OCI-LY3 (cell line): ENCODE measurements around the gene TRABD.

ENCODE experiments used
- H2AFZ ChIP-seq: fragments of 200-600, 300-600 bp; shearing (Covaris generic); 2 replicates; pipeline ENCODE4 v1.6.0; 2014; ENCODE audit warnings: antibody characterized with exemption, low read depth, low read length
- H3K27ac ChIP-seq: fragments of 200-600, 300-600 bp; sonication (generic); 2 replicates; pipeline ENCODE4 v1.5.1; 2014; ENCODE audit warnings: mild to moderate bottlenecking, low read length, moderate library complexity, mixed read lengths
- H3K27me3 ChIP-seq: fragments of 200-600, 300-600 bp; sonication (generic); 2 replicates; pipeline ENCODE4 v1.6.1; 2014; ENCODE audit warnings: low read depth, low read length, mixed read lengths
- H3K36me3 ChIP-seq: fragments of 200-600, 300-600 bp; sonication (generic); replicated peaks from 2 replicates; pipeline ENCODE3; 2014; ENCODE audit warnings: low read depth, low read length, mixed read lengths
- H3K4me1 ChIP-seq: fragments of 300-600, 200-600 bp; sonication (generic); 2 replicates; pipeline ENCODE4 v1.6.1; 2014; ENCODE audit warnings: low read length, mixed read lengths
- H3K4me2 ChIP-seq: fragments of 200-600, 300-600 bp; sonication (generic); 2 replicates; pipeline ENCODE4 v1.6.1; 2014; ENCODE audit warnings: low read length, mixed read lengths
- H3K4me3 ChIP-seq: fragments of 300-600, 200-600 bp; sonication (generic); 2 replicates; pipeline ENCODE4 v1.5.1; 2014; ENCODE audit warnings: antibody characterized with exemption, mild to moderate bottlenecking, low read length, moderate library complexity
- H3K79me2 ChIP-seq: fragments of 300-600, 200-600 bp; shearing (Covaris generic); 2 replicates; pipeline ENCODE4 v1.6.1; 2014; ENCODE audit warnings: mild to moderate bottlenecking, low read length, mixed read lengths
- H3K9ac ChIP-seq: fragments of 300-600, 200-600 bp; shearing (Covaris generic); 2 replicates; pipeline ENCODE4 v1.6.0; 2014; ENCODE audit warnings: mild to moderate bottlenecking, low read length, moderate library complexity
- H3K9me3 ChIP-seq: fragments of 200-600, 300-600 bp; shearing (Covaris generic); 2 replicates; pipeline ENCODE4 v1.6.1; 2014; ENCODE audit warnings: low read length, mixed read lengths; ENCODE audit not compliant: insufficient read depth
- H4K20me1 ChIP-seq: fragments of 200-600, 300-600 bp; sonication (generic); 2 replicates; pipeline ENCODE4 v1.6.1; 2016; ENCODE audit warnings: low read length, mixed read lengths; ENCODE audit not compliant: insufficient read depth
- EZH2phosphoT487 ChIP-seq: fragments of 200-600 bp; shearing (Covaris generic); IDR thresholded peaks from 2 replicates; pipeline ENCODE4 v1.6.1; 2018; ENCODE audit warnings: antibody characterized with exemption, mixed run types, low read depth
- TF ChIP-seq, protein P1 (sequence below): fragments of 200-600, 300-600 bp; sonication (generic); IDR thresholded peaks from 2 replicates; pipeline ENCODE4 v1.5.1; 2014; ENCODE audit warnings: antibody characterized with exemption, low read length, low read depth

Gene TRABD

DNA sequence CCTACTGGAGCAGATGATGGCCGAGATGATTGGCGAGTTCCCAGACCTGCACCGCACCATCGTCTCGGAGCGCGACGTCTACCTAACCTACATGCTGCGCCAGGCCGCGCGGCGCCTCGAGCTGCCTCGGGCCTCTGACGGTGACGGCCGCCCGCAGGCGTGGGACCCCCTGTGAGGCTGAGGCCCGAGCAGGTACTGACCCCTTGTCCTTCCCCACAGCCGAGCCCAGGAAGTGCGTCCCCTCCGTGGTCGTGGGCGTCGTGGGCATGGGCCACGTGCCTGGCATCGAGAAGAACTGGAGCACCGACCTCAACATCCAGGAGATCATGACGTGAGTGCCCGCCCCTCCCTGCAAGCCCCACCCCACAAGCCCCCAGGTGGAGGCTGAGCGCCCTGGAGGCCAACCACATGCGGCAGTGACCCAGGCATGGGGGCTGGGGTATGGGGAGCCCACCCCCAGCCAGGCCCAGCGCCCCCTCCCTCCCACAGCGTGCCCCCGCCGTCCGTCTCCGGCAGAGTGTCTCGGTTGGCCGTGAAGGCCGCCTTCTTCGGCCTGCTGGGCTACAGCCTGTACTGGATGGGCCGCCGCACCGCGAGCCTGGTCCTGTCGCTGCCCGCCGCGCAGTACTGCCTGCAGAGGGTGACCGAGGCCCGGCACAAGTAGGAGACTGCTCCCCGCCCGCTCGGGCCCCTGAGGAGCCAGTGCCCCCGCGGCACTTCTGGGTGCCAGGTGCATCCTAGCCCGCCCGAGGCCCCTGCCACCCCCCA is 12.3 kb downstream of the TRABD start:
- TF ChIP-seq, protein P1, sequence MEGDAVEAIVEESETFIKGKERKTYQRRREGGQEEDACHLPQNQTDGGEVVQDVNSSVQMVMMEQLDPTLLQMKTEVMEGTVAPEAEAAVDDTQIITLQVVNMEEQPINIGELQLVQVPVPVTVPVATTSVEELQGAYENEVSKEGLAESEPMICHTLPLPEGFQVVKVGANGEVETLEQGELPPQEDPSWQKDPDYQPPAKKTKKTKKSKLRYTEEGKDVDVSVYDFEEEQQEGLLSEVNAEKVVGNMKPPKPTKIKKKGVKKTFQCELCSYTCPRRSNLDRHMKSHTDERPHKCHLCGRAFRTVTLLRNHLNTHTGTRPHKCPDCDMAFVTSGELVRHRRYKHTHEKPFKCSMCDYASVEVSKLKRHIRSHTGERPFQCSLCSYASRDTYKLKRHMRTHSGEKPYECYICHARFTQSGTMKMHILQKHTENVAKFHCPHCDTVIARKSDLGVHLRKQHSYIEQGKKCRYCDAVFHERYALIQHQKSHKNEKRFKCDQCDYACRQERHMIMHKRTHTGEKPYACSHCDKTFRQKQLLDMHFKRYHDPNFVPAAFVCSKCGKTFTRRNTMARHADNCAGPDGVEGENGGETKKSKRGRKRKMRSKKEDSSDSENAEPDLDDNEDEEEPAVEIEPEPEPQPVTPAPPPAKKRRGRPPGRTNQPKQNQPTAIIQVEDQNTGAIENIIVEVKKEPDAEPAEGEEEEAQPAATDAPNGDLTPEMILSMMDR = no peak
- TF ChIP-seq EZH2phosphoT487 = no peak
- peaks cover 10% of the 10 kb centered on the region for H3K36me3 ChIP-seq

DNA sequence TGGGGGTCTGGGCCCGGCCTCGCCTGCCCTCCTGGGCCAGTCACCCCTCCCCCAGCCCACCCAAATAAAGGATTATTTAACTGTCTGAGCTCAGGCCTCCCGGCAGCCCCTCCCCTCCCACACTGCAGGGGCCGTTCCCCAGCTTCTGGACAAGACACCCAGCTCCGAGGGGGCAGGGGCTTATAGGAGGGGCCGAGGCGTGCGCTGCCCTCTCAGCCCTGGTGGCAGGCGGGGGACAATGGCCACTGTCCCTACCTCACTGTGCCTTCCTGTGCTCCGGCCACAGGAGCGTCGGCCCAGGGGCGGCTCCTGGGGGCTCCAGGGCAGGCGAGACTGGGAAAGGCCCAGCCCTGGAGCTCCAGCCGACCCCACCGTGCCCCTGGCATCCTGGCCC is 12.9 kb downstream of the TRABD start:
- H4K20me1 ChIP-seq = peaks cover 10% of the 10 kb centered on the region; the same call in 1 of the 2 replicates
- TF ChIP-seq EZH2phosphoT487 = no peak
- TF ChIP-seq, protein P1 = no peak
- H3K4me2 ChIP-seq = no peak overlapping the region
- H3K4me3 ChIP-seq = no peak overlapping the region
- H3K79me2 ChIP-seq = peaks cover 23% of the 10 kb centered on the region
- H3K9ac ChIP-seq = no peak overlapping the region
- H3K27me3 ChIP-seq = no peaks in the 10 kb centered on the region
- H3K4me1 ChIP-seq = peaks cover 21% of the 10 kb centered on the region
- H3K36me3 ChIP-seq = peaks cover 9% of the 10 kb centered on the region
- no peak overlapping the region for H2AFZ ChIP-seq
- H3K27ac ChIP-seq = no peak overlapping the region
- no peaks in the 10 kb centered on the region for H3K9me3 ChIP-seq

More for the DNA sequence above, 12.3 kb downstream of the TRABD start:
- no peak overlapping the region for H3K9ac ChIP-seq
- H3K9me3 ChIP-seq = no peaks in the 10 kb centered on the region
- no peak overlapping the region for H3K4me2 ChIP-seq
- H2AFZ ChIP-seq = no peak overlapping the region
- no peak overlapping the region for H3K4me3 ChIP-seq
- no peaks in the 10 kb centered on the region for H3K27me3 ChIP-seq
- peaks cover 23% of the 10 kb centered on the region for H3K4me1 ChIP-seq
- no peak overlapping the region for H3K27ac ChIP-seq
- peaks cover 10% of the 10 kb centered on the region; the same call in 1 of the 2 replicates for H4K20me1 ChIP-seq
- peaks cover 23% of the 10 kb centered on the region for H3K79me2 ChIP-seq

DNA sequence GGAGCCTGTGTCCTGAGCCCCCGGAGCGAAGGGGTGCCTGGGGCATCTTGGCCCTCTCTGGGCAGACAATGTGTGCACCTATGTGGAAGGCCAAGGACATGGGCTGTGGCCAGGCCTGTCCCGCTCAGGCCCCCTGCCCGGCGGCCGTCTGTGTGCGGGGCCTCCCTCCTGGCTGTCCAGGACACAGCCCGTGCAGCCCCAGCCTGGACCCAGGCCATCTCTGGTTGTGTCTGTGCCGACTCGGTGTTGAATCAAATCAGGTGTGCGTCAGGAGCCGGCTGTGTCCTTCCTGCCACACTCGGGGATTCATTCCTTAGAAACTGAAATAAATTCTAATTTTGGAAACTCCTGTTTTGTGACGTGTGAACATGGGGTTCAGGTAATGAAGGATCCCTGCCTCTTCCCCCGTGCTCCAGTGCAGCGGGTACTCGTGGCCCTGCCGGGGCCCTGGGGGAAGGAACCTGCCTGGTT is 13.6 kb downstream of the TRABD start:
- H3K4me2 ChIP-seq = no peak overlapping the region
- no peaks in the 10 kb centered on the region for H3K9me3 ChIP-seq
- H3K4me3 ChIP-seq = no peak overlapping the region
- H3K36me3 ChIP-seq = peaks cover 9% of the 10 kb centered on the region
- no peaks in the 10 kb centered on the region for H3K27me3 ChIP-seq
- no peak overlapping the region for H2AFZ ChIP-seq
- H3K4me1 ChIP-seq = peaks cover 23% of the 10 kb centered on the region
- H3K9ac ChIP-seq = no peak overlapping the region
- H3K27ac ChIP-seq = no peak overlapping the region
- TF ChIP-seq, protein P1 = no peak
- peaks cover 23% of the 10 kb centered on the region for H3K79me2 ChIP-seq
- H4K20me1 ChIP-seq = peaks cover 10% of the 10 kb centered on the region; the same call in 1 of the 2 replicates

DNA sequence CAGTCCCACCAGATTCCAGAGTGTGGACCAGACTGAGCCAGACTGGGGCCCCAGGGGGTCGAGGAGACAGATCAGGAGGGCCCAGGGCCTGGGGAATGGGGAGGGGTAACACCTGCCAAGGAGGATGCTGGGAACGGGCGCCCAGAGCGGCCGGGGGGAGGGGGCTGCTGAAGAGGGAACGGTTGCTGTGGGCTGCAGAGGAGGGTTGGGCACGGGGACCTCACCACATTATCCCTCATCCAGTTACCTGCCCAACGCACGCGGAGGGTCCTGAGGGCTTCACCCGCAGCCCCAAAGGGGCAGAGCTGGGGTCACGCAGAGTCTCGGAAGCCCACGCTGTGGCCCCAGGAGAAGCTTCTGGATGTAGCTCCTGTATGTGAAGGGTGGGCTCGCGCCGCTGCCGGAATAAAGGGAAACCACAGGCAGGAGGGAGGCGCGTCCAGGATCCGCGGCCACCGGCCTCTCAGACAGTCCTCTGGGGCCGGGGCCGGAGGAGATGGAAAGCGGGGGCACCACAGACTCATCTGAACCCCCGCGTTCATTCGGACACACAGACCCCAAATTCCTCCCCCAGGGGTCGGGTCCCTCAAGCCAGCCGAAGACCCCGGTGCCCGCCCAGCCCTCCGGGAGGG is 14.2 kb downstream of the TRABD start:
- Histone ChIP-seq H3K79me2 (peaks cover 23% of the 10 kb centered on the region), H3K9me3 (no peaks in the 10 kb centered on the region), H2AFZ (no peak overlapping the region), H3K4me2 (peak overlapping the region; percentile 70), H3K4me3 (peak overlapping the region; percentile 93), H3K27ac (no peak overlapping the region), H3K4me1 (peaks cover 16% of the 10 kb centered on the region), H4K20me1 (peaks cover 10% of the 10 kb centered on the region; the same call in 1 of the 2 replicates), H3K9ac (peak overlapping the region; percentile 56; the same call in 1 of the 2 replicates), H3K27me3 (no peaks in the 10 kb centered on the region), H3K36me3 (peaks cover 4% of the 10 kb centered on the region)
- TF ChIP-seq EZH2phosphoT487 = no peak
- TF ChIP-seq, protein P1 = no peak
